AG09319 (cell line): ENCODE results near the gene RBM47.
A peak's percentile ranks its signal among the peaks of the same experiment; 100 is the strongest.

Experiments
- DNase-seq: peaks from one replicate; pipeline ENCODE4 v3.0.0-alpha.2; 2010; ENCODE audit warnings: low read depth; ENCODE audit errors: extremely low read depth
- TF ChIP-seq, protein P1 (sequence below): IDR thresholded peaks from 2 replicates; pipeline ENCODE4 v1.5.1; 2011; ENCODE audit warnings: low read depth, mild to moderate bottlenecking, inconsistent platforms, low read length, moderate library complexity

RBM47 gene

DNA sequence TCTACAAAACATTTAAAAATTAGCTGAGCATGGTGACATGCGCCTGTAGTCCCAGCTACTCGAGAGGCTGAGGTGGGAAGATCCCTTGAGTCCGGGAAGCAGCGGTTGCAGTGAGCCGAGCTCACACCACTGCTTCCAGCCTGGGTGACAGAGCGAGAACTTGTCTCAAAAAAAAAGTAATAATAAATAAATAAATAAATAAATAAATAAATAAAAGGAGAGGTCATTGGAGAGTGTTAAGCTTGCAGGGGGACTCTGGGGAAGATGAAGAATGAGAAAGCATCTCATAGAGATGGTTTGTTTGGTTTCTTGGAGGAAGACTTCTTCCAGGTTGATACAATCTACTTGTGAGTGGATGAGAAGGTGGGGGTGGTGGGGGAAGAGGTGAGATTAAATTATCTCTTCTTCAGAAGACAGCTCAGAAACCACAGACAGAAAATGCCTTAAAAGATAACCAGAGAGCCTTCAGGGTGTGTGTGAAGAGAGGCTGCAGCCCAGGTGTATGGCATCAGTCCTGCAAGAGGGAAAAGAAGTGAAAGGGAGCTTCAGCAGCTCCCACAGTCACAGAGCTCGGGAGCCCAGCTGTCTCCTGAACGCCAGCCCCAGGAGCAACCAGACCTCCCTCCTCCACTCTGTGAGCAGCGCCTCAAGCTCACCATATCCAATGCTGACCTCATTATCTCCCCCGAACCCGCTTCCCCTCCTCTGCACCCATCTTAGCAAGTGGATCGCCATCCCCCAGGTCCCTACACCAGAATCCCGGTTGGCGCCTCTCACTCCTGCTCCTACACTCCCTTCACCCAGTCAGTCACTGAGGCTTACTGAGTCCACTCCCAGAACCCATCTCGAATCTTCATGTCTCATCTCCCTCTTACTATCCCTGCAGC is 48.2 kb downstream of the RBM47 start:
- TF ChIP-seq, protein P1, sequence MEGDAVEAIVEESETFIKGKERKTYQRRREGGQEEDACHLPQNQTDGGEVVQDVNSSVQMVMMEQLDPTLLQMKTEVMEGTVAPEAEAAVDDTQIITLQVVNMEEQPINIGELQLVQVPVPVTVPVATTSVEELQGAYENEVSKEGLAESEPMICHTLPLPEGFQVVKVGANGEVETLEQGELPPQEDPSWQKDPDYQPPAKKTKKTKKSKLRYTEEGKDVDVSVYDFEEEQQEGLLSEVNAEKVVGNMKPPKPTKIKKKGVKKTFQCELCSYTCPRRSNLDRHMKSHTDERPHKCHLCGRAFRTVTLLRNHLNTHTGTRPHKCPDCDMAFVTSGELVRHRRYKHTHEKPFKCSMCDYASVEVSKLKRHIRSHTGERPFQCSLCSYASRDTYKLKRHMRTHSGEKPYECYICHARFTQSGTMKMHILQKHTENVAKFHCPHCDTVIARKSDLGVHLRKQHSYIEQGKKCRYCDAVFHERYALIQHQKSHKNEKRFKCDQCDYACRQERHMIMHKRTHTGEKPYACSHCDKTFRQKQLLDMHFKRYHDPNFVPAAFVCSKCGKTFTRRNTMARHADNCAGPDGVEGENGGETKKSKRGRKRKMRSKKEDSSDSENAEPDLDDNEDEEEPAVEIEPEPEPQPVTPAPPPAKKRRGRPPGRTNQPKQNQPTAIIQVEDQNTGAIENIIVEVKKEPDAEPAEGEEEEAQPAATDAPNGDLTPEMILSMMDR, result no peak
- no peak for DNase-seq

DNA sequence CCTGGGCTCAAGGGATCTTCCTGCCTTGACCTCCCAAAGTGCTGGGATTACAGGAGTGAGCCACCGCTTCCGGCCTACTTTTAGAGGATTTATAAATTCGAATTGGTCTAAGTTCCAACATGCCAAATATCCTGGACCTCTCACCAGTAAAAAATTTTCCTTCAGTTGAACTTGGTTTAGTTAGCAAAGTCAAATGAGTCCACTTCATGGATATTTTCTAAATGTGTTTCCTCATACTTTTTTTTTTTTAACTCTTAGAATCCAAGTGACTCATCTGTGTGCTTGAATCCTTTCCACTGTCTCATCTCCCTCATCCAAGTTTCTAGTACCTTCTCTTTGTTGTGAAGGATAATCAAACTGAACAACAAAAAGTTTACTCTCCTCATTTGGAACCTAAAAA is 49.7 kb downstream of the RBM47 start:
- TF ChIP-seq, protein P1, result no peak
- DNase-seq, result no peak

- TF ChIP-seq, protein P1, result no peak
- DNase-seq, result no peak
These were observed 51.9 kb downstream of the RBM47 start for GRCh38 chr4:40577588-40578253.

- peak; percentile 28 for DNase-seq
- TF ChIP-seq, protein P1, result no peak
These were observed 52.8 kb downstream of the RBM47 start for GRCh38 chr4:40576651-40577480.

- TF ChIP-seq, protein P1, result no peak
- DNase-seq, result no peak
These were observed 53.8 kb downstream of the RBM47 start for GRCh38 chr4:40575846-40576245.

GRCh38 chr4:40573593-40574311 is 55.9 kb downstream of the RBM47 start:
- DNase-seq, result no peak
- TF ChIP-seq, protein P1, result no peak
